IMR-90 (cell line): Measurements from ENCODE around the gene CDKN1A. TPM values are rescaled to one million over a fixed set of nuclear protein-coding genes. Genes with fewer than 3 reads are reported as not detected.

Source experiments
- ATAC-seq: fragments of 200-7000 bp; cut with Tn5 transposase; 2 replicates; pipeline ENCODE4 v1.9.1; 2020; ENCODE audit warnings: low read depth, mild to moderate bottlenecking, moderate library complexity
- BruUV-seq: library from RNA; stranded (reverse); fragments of 400-500 nt; replicated peaks from 2 replicates; lab custom pipeline; 2021; lab: Mats Ljungman, UMichigan
- CTCF ChIA-PET: fragments of 300-600 bp; formaldehyde crosslinking; extraction: SDS; loops from one replicate; lab custom pipeline; 2021; ENCODE audit warnings: antibody characterized with exemption; lab: Yijun Ruan, JAX
- POLR2A ChIA-PET: fragments of 300-600 bp; sonication (Branson Sonifier 250); formaldehyde crosslinking; loops from one replicate; lab custom pipeline; 2022; ENCODE audit warnings: antibody characterized with exemption; ENCODE audit not compliant: unreplicated experiment; lab: Charles Lee
- DNase-seq: peaks from one replicate; pipeline ENCODE4 v3.0.0; 2013
- H2AFZ ChIP-seq: replicated peaks from 2 replicates; pipeline ENCODE3; 2013; ENCODE audit warnings: low read length, mild to moderate bottlenecking; ENCODE audit not compliant: poor library complexity
- H2AK5ac ChIP-seq: 2 replicates; pipeline ENCODE4 v1.6.1; 2013; ENCODE audit warnings: low read depth, low read length, inconsistent platforms
- H2AK9ac ChIP-seq: replicated peaks from 2 replicates; pipeline ENCODE3; 2013; ENCODE audit warnings: mild to moderate bottlenecking, low read depth, low read length, moderate library complexity; ENCODE audit not compliant: poor library complexity
- H2BK120ac ChIP-seq: 2 replicates; pipeline ENCODE4 v1.6.1; 2013; ENCODE audit warnings: low read depth, low read length, inconsistent platforms
- H2BK15ac ChIP-seq: 3 replicates; pipeline ENCODE4 v1.6.1; 2013; ENCODE audit warnings: low read depth, low read length, inconsistent platforms
- H2BK20ac ChIP-seq: 2 replicates; pipeline ENCODE4 v1.6.1; 2013; ENCODE audit warnings: low read depth, mild to moderate bottlenecking, inconsistent platforms, low read length, moderate library complexity
- H2BK5ac ChIP-seq: 2 replicates; pipeline ENCODE4 v1.6.1; 2013; ENCODE audit warnings: mild to moderate bottlenecking, low read depth, low read length, inconsistent platforms; ENCODE audit not compliant: poor library complexity, severe bottlenecking
- H3K14ac ChIP-seq: replicated peaks from 2 replicates; pipeline ENCODE4 v1.6.1; 2013; ENCODE audit warnings: low read depth, low read length, inconsistent platforms
- H3K18ac ChIP-seq: 2 replicates; pipeline ENCODE4 v1.6.1; 2013; ENCODE audit warnings: low read depth, low read length, control low read depth
- H3K23ac ChIP-seq: 2 replicates; pipeline ENCODE4 v1.6.1; 2013; ENCODE audit warnings: low read depth, low read length, inconsistent platforms
- H3K27ac ChIP-seq: 2 replicates; pipeline ENCODE4 v1.5.1; 2013; ENCODE audit warnings: mild to moderate bottlenecking, control low read depth, low read length; ENCODE audit not compliant: insufficient read depth
- H3K27me3 ChIP-seq: 2 replicates; pipeline ENCODE4 v1.6.1; 2013; ENCODE audit warnings: low read length; ENCODE audit not compliant: control insufficient read depth, insufficient read depth
- H3K36me3 ChIP-seq: 2 replicates; pipeline ENCODE4 v1.6.1; 2013; ENCODE audit warnings: low read length, mixed read lengths; ENCODE audit not compliant: control insufficient read depth, insufficient read depth
- H3K4ac ChIP-seq: 2 replicates; pipeline ENCODE4 v1.6.1; 2013; ENCODE audit warnings: low read depth, low read length, inconsistent platforms
- H3K4me1 ChIP-seq: 2 replicates; pipeline ENCODE4 v1.6.1; 2013; ENCODE audit warnings: low read length, mixed read lengths; ENCODE audit not compliant: control insufficient read depth, insufficient read depth
- H3K4me2 ChIP-seq: 2 replicates; pipeline ENCODE4 v1.6.1; 2013; ENCODE audit warnings: low read depth, mild to moderate bottlenecking, control low read depth, low read length, moderate library complexity
- H3K4me3 ChIP-seq: 2 replicates; pipeline ENCODE4 v1.5.1; 2013; ENCODE audit warnings: low read depth, mild to moderate bottlenecking, control low read depth, low read length, moderate library complexity; ENCODE audit not compliant: insufficient read depth
- H3K56ac ChIP-seq: 2 replicates; pipeline ENCODE4 v1.6.1; 2013; ENCODE audit warnings: low read length, inconsistent platforms; ENCODE audit not compliant: insufficient read depth; ENCODE audit errors: extremely low read depth
- H3K79me1 ChIP-seq, 2 experiments: 2 replicates each; pipeline ENCODE4 v1.6.1; 2013; ENCODE audit warnings: low read length in 2 of 2, inconsistent platforms in 1 of 2, low read depth in 1 of 2
- H3K9ac ChIP-seq: 2 replicates; pipeline ENCODE4 v1.6.1; 2013; ENCODE audit warnings: low read depth, low read length, control low read depth
- H3K9me1 ChIP-seq: 2 replicates; pipeline ENCODE4 v1.6.1; 2013; ENCODE audit warnings: low read length, inconsistent platforms; ENCODE audit not compliant: insufficient read depth
- H3K9me3 ChIP-seq: 2 replicates; pipeline ENCODE4 v1.6.1; 2013; ENCODE audit warnings: low read length; ENCODE audit not compliant: control insufficient read depth, insufficient read depth
- H4K20me1 ChIP-seq: 2 replicates; pipeline ENCODE4 v1.6.1; 2013; ENCODE audit warnings: low read length, inconsistent platforms; ENCODE audit not compliant: insufficient read depth
- H4K5ac ChIP-seq: 2 replicates; pipeline ENCODE4 v1.6.1; 2013; ENCODE audit warnings: mild to moderate bottlenecking, low read depth, low read length, control low read depth
- H4K8ac ChIP-seq, 2 experiments: 2 replicates each; pipeline ENCODE4 v1.6.1; 2013; ENCODE audit warnings: low read depth in 2 of 2, low read length in 2 of 2, control low read depth in 1 of 2, inconsistent platforms in 1 of 2
- H4K91ac ChIP-seq: 2 replicates; pipeline ENCODE4 v1.6.1; 2013; ENCODE audit warnings: low read depth, low read length, inconsistent platforms; ENCODE audit not compliant: insufficient read depth
- BHLHE40 ChIP-seq: fragments of 150-350 bp; IDR thresholded peaks from 2 replicates; pipeline ENCODE4 v1.6.1; 2016; ENCODE audit warnings: mild to moderate bottlenecking, low read depth, low read length
- CEBPB ChIP-seq: IDR thresholded peaks from 2 replicates; pipeline ENCODE4 v1.6.1; 2012; ENCODE audit warnings: low read depth, low read length, improper control_type of control experiment
- CHD1 ChIP-seq: IDR thresholded peaks from 2 replicates; pipeline ENCODE4 v1.6.1; 2012; ENCODE audit warnings: low read depth, low read length, improper control_type of control experiment
- FOS ChIP-seq: fragments of 150-350 bp; IDR thresholded peaks from 2 replicates; pipeline ENCODE4 v1.6.1; 2016; ENCODE audit warnings: low read depth, low read length
- MAFK ChIP-seq: IDR thresholded peaks from 2 replicates; pipeline ENCODE4 v1.6.1; 2012; ENCODE audit warnings: low read depth, low read length, improper control_type of control experiment
- MXI1 ChIP-seq: IDR thresholded peaks from 2 replicates; pipeline ENCODE4 v1.6.1; 2012; ENCODE audit warnings: low read depth, mild to moderate bottlenecking, low read length, moderate library complexity, borderline replicate concordance
- NFE2L2 ChIP-seq: fragments of 150-350 bp; IDR thresholded peaks from 2 replicates; pipeline ENCODE4 v1.6.1; 2016; ENCODE audit warnings: low read depth, mild to moderate bottlenecking, low read length
- POLR2A ChIP-seq: IDR thresholded peaks from 2 replicates; pipeline ENCODE4 v1.6.1; 2012; ENCODE audit warnings: mild to moderate bottlenecking, low read depth, low read length
- RAD21 ChIP-seq: IDR thresholded peaks from 2 replicates; pipeline ENCODE4 v1.6.1; 2012; ENCODE audit warnings: low read length, improper control_type of control experiment
- RCOR1 ChIP-seq: IDR thresholded peaks from 2 replicates; pipeline ENCODE4 v1.6.1; 2012; ENCODE audit warnings: mild to moderate bottlenecking, low read length, improper control_type of control experiment; ENCODE audit not compliant: insufficient replicate concordance
- WGBS, 2 experiments: methylation state at CpG; one replicate each; pipeline versions ENCODE4 v1.1.5 to v1.1.7; 2013; ENCODE audit warnings: missing lambda C conversion rate in 2 of 2; ENCODE audit not compliant: insufficient read length in 1 of 2; ENCODE audit errors: extremely low coverage in 2 of 2; 5-methylcytosine and 5-hydroxymethylcytosine counted together
- dilution Hi-C: fragments of 300-500 bp; cut with HindIII; formaldehyde crosslinking; loops from one replicate; pipeline ENCODE4 v1.14.3; 2018; ENCODE audit warnings: low sequenced_read_pairs; ENCODE audit not compliant: unreplicated experiment
- in situ Hi-C: fragments of 300-500 bp; cut with MboI; formaldehyde crosslinking; loops from 3 replicates; pipeline ENCODE4 v1.14.3; 2019; ENCODE audit warnings: low sequenced_read_pairs, inconsistent platforms, mixed read lengths
- intact Hi-C: fragments of 100-400 bp; cut with micrococcal nuclease; formaldehyde crosslinking; loops from 2 replicates; pipeline ENCODE4 v1.10.0; 2022
- polyA plus RNA-seq, 3 experiments: library from polyadenylated mRNA; depleted of rRNA; stranded (reverse); fragments of >200 nt; gene quantifications; 2 replicates each; pipeline ENCODE4 v1.2.3, GENCODE V29; 2012; ENCODE audit warnings: low replicate concordance in 1 of 3
- total RNA-seq: library from RNA; depleted of rRNA; stranded (reverse); fragments of >200 nt; gene quantifications from 2 replicates; pipeline ENCODE4 v1.2.3, GENCODE V29; 2012
- TF ChIP-seq, protein P1 (sequence below): fragments of 150-350 bp; IDR thresholded peaks from 2 replicates; pipeline ENCODE4 v1.6.1; 2017; ENCODE audit warnings: mild to moderate bottlenecking, antibody characterized with exemption, low read length, low read depth
- TF ChIP-seq, protein P2 (sequence below): conservative IDR thresholded peaks from 2 replicates; pipeline ENCODE4 v1.5.1; 2012; ENCODE audit warnings: mild to moderate bottlenecking, low read depth, low read length, improper control_type of control experiment
- TF ChIP-seq, protein P3 (sequence below): fragments of 150-350 bp; IDR thresholded peaks from 2 replicates; pipeline ENCODE4 v1.6.1; 2016; ENCODE audit warnings: low read depth, mild to moderate bottlenecking, low read length, moderate library complexity, borderline replicate concordance

CDKN1A gene
- total and polyA plus RNA-seq, 2 of the 4 experiments (the other 2 are of a cell fraction) = 155 to 576 TPM

DNA sequence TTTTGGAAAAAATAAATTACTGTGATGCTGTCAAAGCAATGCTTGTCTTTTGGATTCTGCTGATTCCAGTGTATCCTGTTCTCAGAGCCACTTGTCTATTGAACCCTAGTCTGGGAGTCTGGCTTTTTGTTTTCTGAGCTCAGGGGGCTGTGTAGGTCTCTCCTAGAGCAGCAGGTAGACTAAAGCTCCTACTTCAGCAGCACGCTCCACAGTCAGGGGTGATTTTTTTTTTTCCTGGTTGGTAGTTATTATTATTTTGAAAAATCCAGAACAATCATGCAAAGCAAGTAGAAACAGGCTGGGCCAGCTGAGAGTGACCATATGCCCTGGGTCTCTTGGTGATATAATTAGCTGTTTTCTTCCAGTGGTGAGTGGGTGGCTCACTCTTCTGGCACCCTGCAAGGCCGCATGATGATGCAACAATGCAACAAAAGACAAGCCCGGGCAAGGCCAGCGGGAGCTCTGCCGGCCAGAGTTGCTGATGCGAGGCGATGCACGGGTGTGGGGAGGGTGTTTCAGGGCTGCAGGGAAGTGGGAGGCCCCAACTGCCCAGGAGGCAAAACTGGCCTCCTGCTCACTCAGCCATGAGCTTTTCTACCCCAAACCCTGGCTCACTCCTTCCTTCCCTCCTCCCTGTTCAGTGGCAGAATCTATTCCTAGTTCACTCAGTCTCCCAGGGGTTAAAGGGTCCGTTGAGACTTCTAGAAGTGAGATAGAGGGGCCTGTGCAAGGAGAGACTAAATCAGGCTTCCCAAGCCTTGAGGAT is 11.5 kb upstream of the CDKN1A start:
- peaks cover 16% of the 10 kb centered on the region for H3K9me1 ChIP-seq
- peak overlapping the region; percentile 97 for H2AK9ac ChIP-seq
- H2BK120ac ChIP-seq = peak overlapping the region; percentile 99
- H3K4me3 ChIP-seq = no peak overlapping the region
- peaks cover 13% of the 10 kb centered on the region for H3K4me1 ChIP-seq
- ATAC-seq = peak; percentile 96
- H3K9me3 ChIP-seq = no peaks in the 10 kb centered on the region
- peak overlapping the region; percentile 100 for H4K91ac ChIP-seq
- H2BK20ac ChIP-seq = peak overlapping the region; percentile 99
- peak overlapping the region; percentile 93 for H3K18ac ChIP-seq
- peak overlapping the region; percentile 96 for H2BK5ac ChIP-seq
- no TSS peak for BruUV-seq
- intact Hi-C loops = loop anchor here (1.0 kb wide), 1 partner anchor 8 kb away; no protein-coding TSS in a partner anchor
- CTCF ChIA-PET = interaction anchor here (0.6 to 1.1 kb wide), 4 partner anchors 9 to 43 kb away, joined by 3 read pairs; no protein-coding TSS in a partner anchor
- H4K5ac ChIP-seq = peak overlapping the region; percentile 92
- in situ Hi-C loops = no loop called here
- peak overlapping the region; percentile 100 for H3K14ac ChIP-seq
- WGBS, 2 experiments = 14% methylated on average over 6 of the region's 9 CpGs; no CpG with 5 or more reads in 1 of the 2 experiments
- H3K9ac ChIP-seq = peak overlapping the region; percentile 81
- peak overlapping the region; percentile 89 for H3K23ac ChIP-seq
- no peaks in the 10 kb centered on the region for H3K36me3 ChIP-seq
- peak overlapping the region; percentile 10; the same call in 1 of the 2 replicates for H3K4me2 ChIP-seq
- H2AFZ ChIP-seq = peak overlapping the region; percentile 86
- H3K27me3 ChIP-seq = no peaks in the 10 kb centered on the region
- peak overlapping the region; percentile 97 for H2AK5ac ChIP-seq
- peak; percentile 96 for DNase-seq
- POLR2A ChIA-PET = interaction anchor here (0.6 to 1.8 kb wide), 7 partner anchors 10 to 72 kb away, joined by 3 to 26 read pairs (median 6); partner anchors contain the start of gene CDKN1A
- peak overlapping the region; percentile 95 for H3K27ac ChIP-seq
- H3K79me1 ChIP-seq = peaks cover 0 to 23% of the 10 kb centered on the region in 2 experiments; a peak in 2 of 4 replicates
- peak overlapping the region; percentile 100; the same call in 2 of the 3 replicates for H2BK15ac ChIP-seq
- peak overlapping the region; percentile 80 to 98 for H4K8ac ChIP-seq
- H3K4ac ChIP-seq = peak overlapping the region; percentile 99
- H3K56ac ChIP-seq = peak overlapping the region; percentile 97
- H4K20me1 ChIP-seq = no peaks in the 10 kb centered on the region
- dilution Hi-C loops = no loop called here
- TF ChIP-seq NFE2L2 = peak; percentile 11; the same call in 1 of the 2 replicates
- peak; percentile 100 for TF ChIP-seq CEBPB
- TF ChIP-seq, protein P1, sequence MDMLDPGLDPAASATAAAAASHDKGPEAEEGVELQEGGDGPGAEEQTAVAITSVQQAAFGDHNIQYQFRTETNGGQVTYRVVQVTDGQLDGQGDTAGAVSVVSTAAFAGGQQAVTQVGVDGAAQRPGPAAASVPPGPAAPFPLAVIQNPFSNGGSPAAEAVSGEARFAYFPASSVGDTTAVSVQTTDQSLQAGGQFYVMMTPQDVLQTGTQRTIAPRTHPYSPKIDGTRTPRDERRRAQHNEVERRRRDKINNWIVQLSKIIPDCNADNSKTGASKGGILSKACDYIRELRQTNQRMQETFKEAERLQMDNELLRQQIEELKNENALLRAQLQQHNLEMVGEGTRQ = no peak
- TF ChIP-seq MAFK = peak; percentile 73
- peak; percentile 27 for TF ChIP-seq RAD21
- peak; percentile 58 for TF ChIP-seq RCOR1
- no peak for TF ChIP-seq CHD1
- no peak; the same call in 1 of the 2 replicates for TF ChIP-seq POLR2A
- TF ChIP-seq BHLHE40 = peak; percentile 91
- TF ChIP-seq, protein P2, sequence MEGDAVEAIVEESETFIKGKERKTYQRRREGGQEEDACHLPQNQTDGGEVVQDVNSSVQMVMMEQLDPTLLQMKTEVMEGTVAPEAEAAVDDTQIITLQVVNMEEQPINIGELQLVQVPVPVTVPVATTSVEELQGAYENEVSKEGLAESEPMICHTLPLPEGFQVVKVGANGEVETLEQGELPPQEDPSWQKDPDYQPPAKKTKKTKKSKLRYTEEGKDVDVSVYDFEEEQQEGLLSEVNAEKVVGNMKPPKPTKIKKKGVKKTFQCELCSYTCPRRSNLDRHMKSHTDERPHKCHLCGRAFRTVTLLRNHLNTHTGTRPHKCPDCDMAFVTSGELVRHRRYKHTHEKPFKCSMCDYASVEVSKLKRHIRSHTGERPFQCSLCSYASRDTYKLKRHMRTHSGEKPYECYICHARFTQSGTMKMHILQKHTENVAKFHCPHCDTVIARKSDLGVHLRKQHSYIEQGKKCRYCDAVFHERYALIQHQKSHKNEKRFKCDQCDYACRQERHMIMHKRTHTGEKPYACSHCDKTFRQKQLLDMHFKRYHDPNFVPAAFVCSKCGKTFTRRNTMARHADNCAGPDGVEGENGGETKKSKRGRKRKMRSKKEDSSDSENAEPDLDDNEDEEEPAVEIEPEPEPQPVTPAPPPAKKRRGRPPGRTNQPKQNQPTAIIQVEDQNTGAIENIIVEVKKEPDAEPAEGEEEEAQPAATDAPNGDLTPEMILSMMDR = no peak
- peak; percentile 23; the same call in 1 of the 2 replicates for TF ChIP-seq MXI1
- TF ChIP-seq, protein P3, sequence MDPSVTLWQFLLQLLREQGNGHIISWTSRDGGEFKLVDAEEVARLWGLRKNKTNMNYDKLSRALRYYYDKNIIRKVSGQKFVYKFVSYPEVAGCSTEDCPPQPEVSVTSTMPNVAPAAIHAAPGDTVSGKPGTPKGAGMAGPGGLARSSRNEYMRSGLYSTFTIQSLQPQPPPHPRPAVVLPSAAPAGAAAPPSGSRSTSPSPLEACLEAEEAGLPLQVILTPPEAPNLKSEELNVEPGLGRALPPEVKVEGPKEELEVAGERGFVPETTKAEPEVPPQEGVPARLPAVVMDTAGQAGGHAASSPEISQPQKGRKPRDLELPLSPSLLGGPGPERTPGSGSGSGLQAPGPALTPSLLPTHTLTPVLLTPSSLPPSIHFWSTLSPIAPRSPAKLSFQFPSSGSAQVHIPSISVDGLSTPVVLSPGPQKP = no peak
- peak; percentile 42; the same call in 1 of the 2 replicates for TF ChIP-seq FOS
